ENCODE data around the gene ANKS3.

The ANKS3 gene

GRCh38 chr16:4700997-4701743, 32.9 kb downstream of the ANKS3 start:
- H3K36me3 Mint-ChIP-seq = peaks cover 28 to 34% of the 10 kb centered on the region in 2 donors
- H3K27me3 Mint-ChIP-seq = no peaks in the 10 kb centered on the region
- no peaks in the 10 kb centered on the region for H3K9me3 Mint-ChIP-seq
- H3K27ac Mint-ChIP-seq = no peak overlapping the region
- H3K4me3 Mint-ChIP-seq = no peak overlapping the region
- peaks cover 1 to 4% of the 10 kb centered on the region in 2 donors for H3K4me1 Mint-ChIP-seq
- DNase-seq = no peak
- no peak for ATAC-seq (replicated peaks)

GRCh38 chr16:4700380-4700996, 33.6 kb downstream of the ANKS3 start:
- DNase-seq = no peak
- ATAC-seq (replicated peaks) = peak; percentile 48 to 52
- H3K36me3 Mint-ChIP-seq = peaks cover 29 to 34% of the 10 kb centered on the region in 2 donors
- no peaks in the 10 kb centered on the region for H3K9me3 Mint-ChIP-seq
- H3K27ac Mint-ChIP-seq = no peak overlapping the region
- H3K27me3 Mint-ChIP-seq = no peaks in the 10 kb centered on the region
- no peak overlapping the region for H3K4me3 Mint-ChIP-seq
- peaks cover 1 to 5% of the 10 kb centered on the region in 2 donors for H3K4me1 Mint-ChIP-seq

GRCh38 chr16:4699046-4699556, 35.0 kb downstream of the ANKS3 start:
- Mint-ChIP-seq H3K4me3 (no peak overlapping the region), H3K4me1 (peaks cover 6 to 17% of the 10 kb centered on the region in 2 donors), H3K27ac (no peak overlapping the region), H3K27me3 (no peaks in the 10 kb centered on the region), H3K36me3 (peaks cover 26 to 29% of the 10 kb centered on the region in 2 donors), H3K9me3 (no peaks in the 10 kb centered on the region)
- DNase-seq (no peak), ATAC-seq (replicated peaks) (no peak)

GRCh38 chr16:4698321-4699045, 35.6 kb downstream of the ANKS3 start:
- DNase-seq (no peak), ATAC-seq (replicated peaks) (no peak)
- peaks cover 7 to 17% of the 10 kb centered on the region in 2 donors for H3K4me1 Mint-ChIP-seq
- no peaks in the 10 kb centered on the region for H3K9me3 Mint-ChIP-seq
- H3K4me3 Mint-ChIP-seq = no peak overlapping the region
- no peak overlapping the region for H3K27ac Mint-ChIP-seq
- peaks cover 27 to 29% of the 10 kb centered on the region in 2 donors for H3K36me3 Mint-ChIP-seq
- H3K27me3 Mint-ChIP-seq = no peaks in the 10 kb centered on the region

- H3K4me1 Mint-ChIP-seq = peaks cover 7 to 22% of the 10 kb centered on the region in 2 donors
These were observed 36.2 kb downstream of the ANKS3 start for GRCh38 chr16:4697848-4698291.

GRCh38 chr16:4696905-4697847, 36.9 kb downstream of the ANKS3 start:
- Mint-ChIP-seq H3K27ac (peak overlapping the region; percentile 37), H3K4me1 (peaks cover 14 to 26% of the 10 kb centered on the region in 2 donors), H3K27me3 (no peaks in the 10 kb centered on the region), H3K9me3 (no peaks in the 10 kb centered on the region), H3K36me3 (peaks cover 30 to 31% of the 10 kb centered on the region in 2 donors), H3K4me3 (no peak overlapping the region)
- no peak for DNase-seq
- no peak for ATAC-seq (replicated peaks)

More at GRCh38 chr16:4697848-4698291, 36.2 kb downstream of the ANKS3 start:
- Mint-ChIP-seq H3K4me3 (no peak overlapping the region), H3K9me3 (no peaks in the 10 kb centered on the region), H3K36me3 (peaks cover 27 to 29% of the 10 kb centered on the region in 2 donors), H3K27ac (peak overlapping the region; percentile 37), H3K27me3 (no peaks in the 10 kb centered on the region)
- ATAC-seq (replicated peaks) (no peak), DNase-seq (no peak)

GRCh38 chr16:4696172-4696904, 37.7 kb downstream of the ANKS3 start:
- no peaks in the 10 kb centered on the region for H3K9me3 Mint-ChIP-seq
- no peak for DNase-seq
- H3K4me3 Mint-ChIP-seq = no peak overlapping the region
- H3K27me3 Mint-ChIP-seq = no peaks in the 10 kb centered on the region
- H3K4me1 Mint-ChIP-seq = peaks cover 16 to 31% of the 10 kb centered on the region in 2 donors
- H3K27ac Mint-ChIP-seq = peak overlapping the region; percentile 42
- no peak for ATAC-seq (replicated peaks)
- peaks cover 29 to 31% of the 10 kb centered on the region in 2 donors for H3K36me3 Mint-ChIP-seq

- peak overlapping the region; percentile 69 for H3K27ac Mint-ChIP-seq
These were observed 38.4 kb downstream of the ANKS3 start for GRCh38 chr16:4695473-4696171.

GRCh38 chr16:4694642-4695451, 39.2 kb downstream of the ANKS3 start:
- Mint-ChIP-seq H3K4me1 (peaks cover 20 to 41% of the 10 kb centered on the region in 2 donors), H3K36me3 (peaks cover 29 to 30% of the 10 kb centered on the region in 2 donors), H3K27me3 (no peaks in the 10 kb centered on the region), H3K9me3 (no peaks in the 10 kb centered on the region), H3K4me3 (peak overlapping the region; percentile 79 to 90), H3K27ac (peak overlapping the region; percentile 83)
- DNase-seq (no peak), ATAC-seq (replicated peaks) (no peak)

More at GRCh38 chr16:4695473-4696171, 38.4 kb downstream of the ANKS3 start:
- H3K4me1 Mint-ChIP-seq = peaks cover 19 to 36% of the 10 kb centered on the region in 2 donors
- no peak for ATAC-seq (replicated peaks)
- H3K9me3 Mint-ChIP-seq = no peaks in the 10 kb centered on the region
- peaks cover 28 to 29% of the 10 kb centered on the region in 2 donors for H3K36me3 Mint-ChIP-seq
- H3K4me3 Mint-ChIP-seq = peak overlapping the region; percentile 79 to 90
- no peak for DNase-seq
- no peaks in the 10 kb centered on the region for H3K27me3 Mint-ChIP-seq

- peak; percentile 32 for DNase-seq
- H3K9me3 Mint-ChIP-seq = no peaks in the 10 kb centered on the region
These were observed 40.0 kb downstream of the ANKS3 start for GRCh38 chr16:4693956-4694641.

GRCh38 chr16:4693296-4693955, 40.6 kb downstream of the ANKS3 start, which contains the start of gene NUDT16L1:
Gene NUDT16L1, plus strand, starts transcription at chr16:4693562. Its CDS starts 165 bp downstream, at chr16:4693727.
- Mint-ChIP-seq H3K4me3 (peak within 1 kb of the TSS; percentile 87 to 90), H3K9me3 (no peaks in the 10 kb centered on the region), H3K27me3 (no peaks in the 10 kb centered on the region), H3K4me1 (peaks cover 22 to 41% of the 10 kb centered on the region in 2 donors), H3K36me3 (peaks cover 26 to 27% of the 10 kb centered on the region in 2 donors), H3K27ac (peak within 1 kb of the TSS; percentile 94)
- ATAC-seq (replicated peaks) (peak; percentile 93 to 94), DNase-seq (peak; percentile 98)

More at GRCh38 chr16:4693956-4694641, 40.0 kb downstream of the ANKS3 start:
- H3K27me3 Mint-ChIP-seq = no peaks in the 10 kb centered on the region
- peaks cover 20 to 41% of the 10 kb centered on the region in 2 donors for H3K4me1 Mint-ChIP-seq
- peak; percentile 48 to 58 for ATAC-seq (replicated peaks)
- H3K36me3 Mint-ChIP-seq = peaks cover 23 to 27% of the 10 kb centered on the region in 2 donors
- H3K4me3 Mint-ChIP-seq = peak overlapping the region; percentile 79 to 90
- H3K27ac Mint-ChIP-seq = peak overlapping the region; percentile 83
